AG09309 (cell line): ENCODE results near the gene NR2F1.

Experiments
- DNase-seq: peaks from one replicate; pipeline ENCODE4 v3.0.0-alpha.2; 2010; ENCODE audit warnings: low read depth
- H3K4me3 ChIP-seq: 2 replicates; pipeline ENCODE4 v1.5.1; 2011; ENCODE audit warnings: mild to moderate bottlenecking, low read depth, low read length, moderate library complexity; ENCODE audit not compliant: control insufficient read depth
- CTCF ChIP-seq: IDR thresholded peaks from 2 replicates; pipeline ENCODE4 v1.5.1; 2011; ENCODE audit warnings: mild to moderate bottlenecking, low read depth, low read length, inconsistent platforms; ENCODE audit not compliant: insufficient read depth, control insufficient read depth; ENCODE audit errors: missing control alignments

Gene NR2F1

GRCh38 chr5:93573354-93574351 lies 9.4 kb upstream of the NR2F1 start:
- DNase-seq = no peak
- H3K4me3 ChIP-seq = no peak overlapping the region
- TF ChIP-seq CTCF = no peak

- TF ChIP-seq CTCF = no peak
- no peak overlapping the region for H3K4me3 ChIP-seq
- no peak for DNase-seq
Observed at GRCh38 chr5:93574491-93575305, 8.3 kb upstream of the NR2F1 start.

- DNase-seq = no peak
- TF ChIP-seq CTCF = no peak
- H3K4me3 ChIP-seq = no peak overlapping the region
Observed at GRCh38 chr5:93575461-93576414, 7.3 kb upstream of the NR2F1 start.

- DNase-seq = no peak
Observed at GRCh38 chr5:93576994-93577853, 5.8 kb upstream of the NR2F1 start.

More at GRCh38 chr5:93576994-93577853, 5.8 kb upstream of the NR2F1 start:
- no peak for TF ChIP-seq CTCF
- no peak overlapping the region for H3K4me3 ChIP-seq
